ENCODE results near the gene PANK2. TPM values are rescaled to one million over a fixed set of nuclear protein-coding genes. Genes with fewer than 3 reads are reported as not detected.

Gene PANK2
- total and polyA plus RNA-seq, 2 of the 8 experiments (the other 6 are each of a cell fraction or from before 2014, with no cell fraction given), result 17.1 to 57.5 TPM

- TF ChIP-seq CHD7 (IDR thresholded peaks at IDR 0.05; ENCODE audit: insufficient replicate concordance, low read length) (no peak), TAF7 (optimal IDR thresholded peaks at IDR 0.05; ENCODE audit: borderline replicate concordance, low read depth, low read length) (no peak), NRF1 (IDR thresholded peaks at IDR 0.05; ENCODE audit: low read depth, low read length) (no peak), EZH2 (IDR thresholded peaks at IDR 0.05; ENCODE audit: low read depth, low read length, severe bottlenecking) (no peak), SUZ12 (IDR thresholded peaks at IDR 0.05; ENCODE audit: low read length) (no peak), CBX8 (IDR thresholded peaks at IDR 0.05; ENCODE audit: borderline replicate concordance, low read depth, low read length) (no peak), TEAD4 (IDR thresholded peaks at IDR 0.05; ENCODE audit: low read depth, low read length) (no peak), FOSL1 (IDR thresholded peaks at IDR 0.05; ENCODE audit: insufficient read depth, low read depth, low read length) (no peak), SRF (IDR thresholded peaks at IDR 0.05; ENCODE audit: low read depth, low read length) (no peak)
These were observed 28.0 kb upstream of the PANK2 start (continued) for GRCh38 chr20:3861191-3861590.
